ENCODE results near the gene IL1RAPL2. TPM values are rescaled to one million over a fixed set of nuclear protein-coding genes. Genes with fewer than 3 reads are reported as not detected.
"Not testable (repeated sequence)": the region's sequence is repeated elsewhere in the genome, so short reads cannot be mapped to it uniquely, and the experiment has no call there.

IL1RAPL2 gene
- total and polyA plus RNA-seq, 10 of the 15 experiments (the other 5 are each of a cell fraction or from before 2014, with no cell fraction given) = 0.19 TPM; not detected in 9

GRCh38 chrX:104523858-104524257 lies 42.1 kb upstream of the IL1RAPL2 start (continued):
- no peak for TF ChIP-seq E2F8 (IDR thresholded peaks at IDR 0.05; ENCODE audit: low read depth, partially characterized antibody)
- no peak for TF ChIP-seq NR2F1 (conservative IDR thresholded peaks at IDR 0.05)
- no peak for TF ChIP-seq NFXL1 (IDR thresholded peaks at IDR 0.05; ENCODE audit: borderline replicate concordance)

GRCh38 chrX:104539081-104539480 lies 26.9 kb upstream of the IL1RAPL2 start:
- no peaks in the 10 kb centered on the region for H3K9me3 ChIP-seq (replicated peaks; ENCODE audit: control insufficient read depth, insufficient read depth, low read length)
- no peak for ATAC-seq
- H3K4me3 ChIP-seq = no peak overlapping the region
- intact Hi-C loops (cut with micrococcal nuclease; ENCODE audit: unreplicated experiment) = no loop called here
- ChIA-PET POLR2A (no interaction called here), CTCF (no interaction called here), RAD21 (ENCODE audit: unreplicated experiment) (no interaction called here), SMC1A (ENCODE audit: uncharacterized antibody, unreplicated experiment) (no interaction called here)
- no TSS peak for BruUV-seq (replicated peaks)
- H3K4me2 ChIP-seq (ENCODE audit: control insufficient read depth, insufficient read depth) = no peak overlapping the region
- H3K36me3 ChIP-seq (ENCODE audit: control insufficient read depth in 2 of 2, insufficient read depth in 2 of 2, low read length in 1 of 2) = no peaks in the 10 kb centered on the region
- H2AFZ ChIP-seq (ENCODE audit: control insufficient read depth, low read depth, low read length) = no peak overlapping the region
- H3K27me3 ChIP-seq (replicated peaks in 1 of 2; ENCODE audit: control insufficient read depth in 2 of 2, insufficient read depth in 2 of 2, low read length in 1 of 2) = no peaks in the 10 kb centered on the region
- H3K79me2 ChIP-seq (ENCODE audit: control insufficient read depth, insufficient read depth, low read length) = no peaks in the 10 kb centered on the region
- H4K20me1 ChIP-seq (ENCODE audit: control insufficient read depth, insufficient read depth) = no peaks in the 10 kb centered on the region
- in situ Hi-C loops (cut with MboI) = no loop called here
- no peak for FAIRE-seq
- H3K4me1 ChIP-seq (ENCODE audit: control insufficient read depth, insufficient read depth, low read length) = no peaks in the 10 kb centered on the region
- H3K27ac ChIP-seq (ENCODE audit: control insufficient read depth, insufficient read depth) = no peak overlapping the region
- no peak overlapping the region for H3K9ac ChIP-seq (ENCODE audit: control insufficient read depth, insufficient read depth, low read length)
- TF ChIP-seq SP1 (IDR thresholded peaks at IDR 0.05; ENCODE audit: low read depth, low read length) = no peak
- TF ChIP-seq CEBPB (IDR thresholded peaks at IDR 0.05; ENCODE audit: borderline replicate concordance in 1 of 2, low read depth in 2 of 2, low read length in 2 of 2) = no peak
- TF ChIP-seq SREBF2 (IDR thresholded peaks at IDR 0.05; ENCODE audit: low read length) = no peak
- TF ChIP-seq CHD1 (IDR thresholded peaks at IDR 0.05; ENCODE audit: low read depth, low read length) = no peak
- no peak for DNase-seq (ENCODE audit: low read depth, low spot score)
- WGBS (ENCODE audit: insufficient coverage, insufficient replicate concordance, low lambda C conversion rate, missing lambda C conversion rate) = 0% methylated on average over 2 of the region's 2 CpGs

GRCh38 chrX:104542447-104542846 lies 23.6 kb upstream of the IL1RAPL2 start:
- POLR2A ChIA-PET; RAD21 ChIA-PET (ENCODE audit: unreplicated experiment); H3K4me3 ChIP-seq; ATAC-seq; H3K9ac ChIP-seq (ENCODE audit: control insufficient read depth, insufficient read depth, low read length); H3K4me2 ChIP-seq (ENCODE audit: control insufficient read depth, insufficient read depth); BruUV-seq (replicated peaks); H4K20me1 ChIP-seq (ENCODE audit: control insufficient read depth, insufficient read depth); SMC1A ChIA-PET (ENCODE audit: uncharacterized antibody, unreplicated experiment); H3K4me1 ChIP-seq (ENCODE audit: control insufficient read depth, insufficient read depth, low read length); H3K27ac ChIP-seq (ENCODE audit: control insufficient read depth, insufficient read depth); CTCF ChIA-PET; H3K27me3 ChIP-seq (replicated peaks in 1 of 2; ENCODE audit: control insufficient read depth in 2 of 2, insufficient read depth in 2 of 2, low read length in 1 of 2); H3K79me2 ChIP-seq (ENCODE audit: control insufficient read depth, insufficient read depth, low read length); DNase-seq (ENCODE audit: low read depth, low spot score); H3K36me3 ChIP-seq (ENCODE audit: control insufficient read depth in 2 of 2, insufficient read depth in 2 of 2, low read length in 1 of 2); H3K9me3 ChIP-seq (replicated peaks; ENCODE audit: control insufficient read depth, insufficient read depth, low read length); intact Hi-C loops (cut with micrococcal nuclease; ENCODE audit: unreplicated experiment); H2AFZ ChIP-seq (ENCODE audit: control insufficient read depth, low read depth, low read length); in situ Hi-C loops (cut with MboI); FAIRE-seq: not testable (repeated sequence)
- WGBS (ENCODE audit: insufficient coverage, insufficient replicate concordance, low lambda C conversion rate, missing lambda C conversion rate) = 2% methylated on average over 2 of the region's 2 CpGs
